Left renal cortex interstitium (tissue), 4 donors: Measurements from ENCODE around the gene GAGE13. TPM values are rescaled to one million over a fixed set of nuclear protein-coding genes. Genes with fewer than 3 reads are reported as not detected.
"Not testable (repeated sequence)": the region's sequence is repeated elsewhere in the genome, so short reads cannot be mapped to it uniquely, and the experiment has no call there.

ENCODE experiments used
- DNase-seq, 4 donors: peaks; one replicate each; pipeline ENCODE4 v3.0.0-alpha.2; 2013; ENCODE audit warnings: low read depth in 4 of 4, low spot score in 2 of 4, missing footprints in 1 of 4
- polyA plus RNA-seq, 4 donors: library from polyadenylated mRNA; unstranded; fragments of 120-200 nt; gene quantifications; one replicate each; pipeline ENCODE4 v1.2.1, GENCODE V29; 2013; ENCODE audit not compliant: insufficient read length in 4 of 4

The GAGE13 gene, protein sequence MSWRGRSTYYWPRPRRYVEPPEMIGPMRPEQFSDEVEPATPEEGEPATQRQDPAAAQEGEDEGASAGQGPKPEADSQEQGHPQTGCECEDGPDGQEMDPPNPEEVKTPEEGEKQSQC
- not detected for polyA plus RNA-seq

GRCh38 chrX:49331282-49331681 is at the start of gene GAGE13:
GAGE13 (plus strand) TSS chrX:49331582; CDS start chrX:49332738, 1,156 bp downstream.
- DNase-seq: not testable (repeated sequence)

GRCh38 chrX:49282647-49283011 is 48.8 kb upstream of the GAGE13 start:
- no peak for DNase-seq

DNA sequence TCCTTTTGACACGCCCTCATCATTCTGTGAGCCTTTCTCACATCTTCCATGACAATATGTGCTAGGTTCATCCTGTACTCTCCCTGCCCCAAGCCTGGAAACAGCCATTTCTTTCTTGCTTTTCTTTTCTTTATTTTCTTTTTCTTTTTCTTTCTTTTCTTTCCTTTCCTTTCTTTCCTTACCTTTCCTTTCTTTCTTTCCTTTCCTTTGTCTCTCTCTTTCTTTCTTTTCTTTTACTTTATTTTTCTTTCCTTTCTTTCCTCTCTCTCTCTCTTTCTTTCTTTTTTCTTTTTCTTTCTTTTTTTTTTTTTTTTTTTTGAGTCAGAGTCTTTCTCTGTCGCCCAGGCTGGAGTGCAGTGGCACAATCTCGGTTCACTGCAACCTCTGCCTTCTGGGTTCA is 47.2 kb upstream of the GAGE13 start:
- no peak for DNase-seq

- no peak for DNase-seq
Measured at GRCh38 chrX:49286136-49286535, 45.2 kb upstream of the GAGE13 start.

- no peak for DNase-seq
Measured at GRCh38 chrX:49286581-49286980, 44.8 kb upstream of the GAGE13 start.

DNA sequence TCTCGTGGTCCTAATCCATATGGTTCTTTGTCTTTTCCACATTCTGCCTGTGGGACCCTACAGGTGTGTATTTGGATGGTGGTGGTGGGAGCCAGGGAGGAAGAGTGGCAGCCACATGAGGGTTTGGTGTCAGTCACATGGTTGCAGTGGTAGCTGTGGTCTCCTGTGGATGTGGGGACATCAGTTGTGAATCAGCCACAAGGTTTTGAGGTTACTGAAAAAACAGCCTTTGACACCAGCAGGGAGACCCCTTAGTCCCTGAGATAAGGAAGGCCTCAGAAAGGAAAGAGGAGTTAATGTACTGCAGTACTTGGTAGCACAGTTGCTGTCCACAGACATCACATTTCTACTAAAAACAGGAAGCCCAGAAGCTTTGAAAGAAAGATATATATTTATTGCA is 43.7 kb upstream of the GAGE13 start:
- no peak for DNase-seq

GRCh38 chrX:49290215-49290614 is 41.2 kb upstream of the GAGE13 start:
- DNase-seq: no peak

- no peak for DNase-seq
Measured at GRCh38 chrX:49291615-49292337, 39.6 kb upstream of the GAGE13 start.

DNA sequence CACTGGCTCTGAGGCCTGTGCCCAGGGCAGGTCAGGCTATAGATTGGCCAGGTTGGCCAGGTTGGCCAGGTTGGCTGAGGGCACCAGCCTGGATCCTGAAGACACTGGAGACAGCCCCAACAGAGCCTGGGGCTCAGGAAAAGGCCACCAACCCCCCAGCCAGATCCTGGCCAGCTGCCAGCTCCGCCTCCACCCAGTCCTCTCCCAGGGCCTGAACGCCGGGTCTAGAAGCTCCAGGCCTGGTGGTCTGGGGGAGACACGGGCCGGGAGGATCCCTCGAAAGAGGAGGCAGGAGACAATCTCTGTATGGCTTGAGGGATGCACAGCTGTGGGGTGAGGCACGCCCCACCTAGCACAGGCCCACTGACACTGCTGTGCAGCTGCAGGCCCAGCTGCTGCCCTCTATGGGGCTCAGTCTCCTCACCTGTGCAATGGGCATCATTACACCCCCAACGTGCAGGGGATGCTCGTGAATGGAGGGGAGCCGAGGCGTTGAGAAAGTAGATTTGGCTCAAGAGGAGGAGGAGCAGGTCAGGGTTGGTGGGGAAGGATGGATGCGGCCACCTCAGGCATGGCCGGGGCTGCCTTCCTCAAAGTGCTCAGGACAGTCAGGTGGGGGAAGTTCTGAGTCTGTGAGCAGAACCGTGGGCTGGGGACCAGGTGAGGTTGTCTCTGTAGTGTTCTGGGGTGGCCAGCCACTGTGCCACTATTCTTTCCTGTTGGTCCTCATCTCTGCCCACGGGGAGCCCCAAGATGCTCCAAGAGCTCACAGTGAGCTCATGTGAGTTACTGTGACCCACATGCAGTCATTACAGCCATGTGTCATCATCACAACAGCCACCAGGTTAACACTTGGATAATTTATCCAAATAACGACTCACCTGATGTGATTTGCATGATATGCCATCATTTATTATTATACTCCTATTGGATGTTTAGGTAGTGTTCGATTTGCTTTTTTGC is 38.7 kb upstream of the GAGE13 start:
- DNase-seq: no peak

DNA sequence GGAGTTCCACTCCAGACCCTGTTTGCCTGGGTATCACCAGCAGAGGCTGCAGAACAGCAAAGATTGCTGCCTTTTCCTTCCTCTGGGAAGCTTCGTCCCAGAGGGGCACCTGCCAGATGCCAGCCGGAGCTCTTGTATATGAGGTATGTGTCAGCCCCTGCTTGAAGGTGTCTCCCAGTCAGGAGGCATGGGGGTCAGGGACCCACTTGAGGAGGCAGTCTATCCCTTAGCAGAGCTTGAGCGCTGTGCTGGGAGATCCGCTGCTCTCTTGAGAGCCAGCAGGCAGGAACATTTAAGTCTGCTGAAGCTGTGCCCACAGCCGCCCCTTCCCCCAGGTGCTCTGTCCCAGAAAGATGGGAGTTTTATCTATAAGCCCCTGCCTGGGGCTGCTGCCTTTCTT is 32.1 kb upstream of the GAGE13 start:
- DNase-seq: not testable (repeated sequence)

DNA sequence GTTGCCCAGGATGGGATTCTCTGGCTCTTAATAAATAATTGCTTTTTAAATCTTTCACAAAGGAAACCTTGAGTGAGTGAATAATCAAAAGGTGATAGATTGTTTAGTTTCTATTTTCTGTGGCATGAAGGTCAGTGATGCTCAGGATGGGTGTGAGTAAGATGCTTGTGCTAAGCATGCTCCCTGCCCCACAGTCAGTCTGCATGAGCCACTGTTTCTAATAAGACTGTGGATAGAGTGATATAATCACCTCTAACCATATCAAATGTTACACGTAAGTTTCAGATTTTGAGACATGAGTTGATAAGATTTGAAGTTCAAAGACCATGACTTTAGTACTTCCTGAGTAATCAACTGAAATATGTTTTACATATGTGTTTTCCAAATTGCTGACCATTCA is 30.7 kb upstream of the GAGE13 start:
- DNase-seq: no peak

- DNase-seq: no peak
Measured at GRCh38 chrX:49303346-49303745, 28.0 kb upstream of the GAGE13 start, which contains the start of gene GAGE10. GAGE10 (plus strand) TSS chrX:49303646; CDS start chrX:49304860, 1,214 bp downstream.

DNA sequence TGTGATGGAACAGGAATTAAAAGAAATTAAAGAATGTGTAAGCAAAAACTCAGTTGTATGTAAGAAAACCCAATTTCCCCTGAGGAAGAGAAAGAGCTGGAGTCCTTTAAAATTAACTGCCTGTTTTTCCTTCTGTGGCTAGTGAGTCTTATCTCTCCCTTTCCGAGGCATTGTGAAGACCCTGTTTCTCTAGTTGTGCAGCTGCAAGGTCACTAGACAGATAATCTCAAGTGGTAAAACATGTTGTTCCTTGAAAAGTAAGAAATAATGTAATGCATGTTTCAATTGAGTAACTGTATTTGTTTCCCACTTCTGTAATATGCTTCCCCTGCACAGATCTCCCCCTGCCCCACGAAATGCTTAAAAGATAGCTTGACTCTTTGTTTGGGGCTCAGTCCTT is 23.6 kb upstream of the GAGE13 start:
- DNase-seq: not testable (repeated sequence)

DNA sequence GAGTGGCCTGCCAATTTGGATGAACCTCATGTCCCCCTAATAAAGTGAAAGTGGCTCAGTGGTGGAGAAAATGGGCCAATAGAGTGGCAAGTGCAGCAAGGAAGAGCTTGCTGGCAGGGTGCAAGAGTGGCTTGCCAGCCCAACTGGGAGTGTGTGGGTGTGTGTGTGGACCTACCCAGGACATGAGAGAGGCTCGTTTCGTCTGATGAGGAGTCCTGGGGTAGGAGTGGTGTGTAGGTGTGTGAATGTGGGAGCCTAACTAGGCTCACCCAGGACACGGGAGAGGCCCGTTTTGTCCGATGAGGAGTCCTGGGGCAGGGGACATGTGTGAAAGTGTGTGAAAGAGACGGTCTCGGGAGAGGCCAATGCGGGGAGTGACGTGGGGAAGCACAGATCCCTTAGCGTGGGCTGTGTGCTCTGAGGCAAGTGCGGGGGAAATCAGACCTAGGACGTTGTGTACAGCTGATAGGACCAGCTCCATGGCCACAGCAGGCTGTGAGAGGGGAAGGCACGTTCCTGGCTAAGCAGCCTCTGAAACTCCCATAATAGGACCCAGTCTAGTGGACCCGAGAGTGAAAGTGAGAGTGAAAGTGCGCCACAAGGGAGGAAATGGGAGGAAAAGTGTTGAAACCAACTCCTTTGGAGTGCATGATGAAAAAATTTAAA is 22.6 kb upstream of the GAGE13 start:
- DNase-seq: no peak

DNA sequence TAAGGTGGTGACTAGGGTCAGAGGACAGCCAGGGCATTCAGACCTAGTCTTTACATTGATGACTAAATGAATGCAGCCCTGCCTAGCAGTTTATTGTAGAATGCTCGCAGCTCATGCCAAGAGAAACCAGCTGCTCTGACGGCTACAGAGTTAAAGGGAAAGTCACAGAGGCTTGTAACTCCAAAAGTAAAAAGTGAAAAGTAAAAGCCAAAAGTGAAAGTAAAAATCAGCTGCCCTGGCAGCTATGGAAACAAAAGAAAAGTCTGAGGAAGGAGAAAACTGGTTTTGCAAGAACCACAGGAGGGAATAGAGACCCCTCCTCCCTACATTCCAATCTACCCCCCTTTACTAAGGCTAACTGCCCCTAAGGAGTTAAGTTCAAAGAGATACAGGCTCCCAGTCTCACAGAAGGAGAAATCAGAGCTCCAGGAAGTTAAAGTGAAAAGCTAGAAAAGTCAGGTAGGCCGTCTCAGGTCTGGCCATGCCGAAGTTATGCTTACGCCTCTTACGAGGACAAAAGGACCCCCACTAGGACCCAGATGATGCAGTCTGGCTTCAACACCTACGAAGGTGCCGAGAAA is 21.9 kb upstream of the GAGE13 start:
- peak in 2 of 4 donors; percentile 19 to 31 for DNase-seq

GRCh38 chrX:49310371-49310770 is 21.0 kb upstream of the GAGE13 start:
- no peak for DNase-seq

- no peak for DNase-seq
Measured at GRCh38 chrX:49312176-49312575, 19.2 kb upstream of the GAGE13 start.

DNA sequence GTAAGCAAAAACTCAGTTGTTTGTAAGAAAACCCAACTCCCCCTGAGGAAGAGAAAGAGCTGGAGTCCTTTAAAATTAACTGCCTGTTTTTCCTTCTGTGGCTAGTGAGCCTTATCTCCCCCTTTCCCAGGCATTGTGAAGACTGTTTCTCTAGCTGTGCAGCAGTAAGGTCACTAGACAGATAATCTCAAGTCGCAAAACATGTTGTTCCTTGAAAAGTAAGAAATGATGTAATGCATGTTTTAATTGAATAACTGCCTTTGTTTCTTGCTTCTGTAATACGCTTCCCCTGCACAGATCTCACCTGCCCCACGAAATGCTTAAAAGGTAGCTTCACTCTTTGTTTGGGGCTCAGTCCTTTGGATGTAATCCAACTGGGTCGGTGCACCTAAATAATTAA is 15.3 kb upstream of the GAGE13 start:
- DNase-seq: no peak

- not testable (repeated sequence) for DNase-seq
Measured at GRCh38 chrX:49321737-49322136, 9.6 kb upstream of the GAGE13 start, which contains the start of gene GAGE12J. GAGE12J (plus strand) TSS chrX:49322037; CDS start chrX:49323194, 1,157 bp downstream.

DNA sequence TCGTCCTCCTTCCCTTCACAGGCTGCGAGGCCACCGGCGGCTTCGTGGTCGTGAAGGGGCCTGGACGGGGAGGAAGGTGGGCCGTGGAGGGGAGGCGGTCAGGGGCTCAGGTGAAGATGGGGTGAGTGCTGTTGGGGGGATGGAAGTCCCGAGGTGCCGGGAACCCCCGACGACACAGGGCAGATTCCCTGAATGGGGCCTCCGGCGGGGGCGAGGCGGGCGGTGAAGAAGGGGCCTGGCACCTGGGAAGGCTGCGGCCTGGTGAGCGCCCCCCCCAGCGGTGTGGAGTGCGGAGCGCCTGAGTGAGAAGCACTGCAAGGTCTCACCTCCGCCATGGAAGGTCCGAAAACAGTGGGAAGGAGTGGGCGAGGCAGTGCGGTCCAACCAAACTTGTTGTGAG is 9.1 kb upstream of the GAGE13 start:
- not testable (repeated sequence) for DNase-seq
